Aorta (tissue), 5 donors: Measurements from ENCODE around the gene NDUFS6. TPM values are rescaled to one million over a fixed set of nuclear protein-coding genes. Genes with fewer than 3 reads are reported as not detected.
"Not testable (repeated sequence)": the region's sequence is repeated elsewhere in the genome, so short reads cannot be mapped to it uniquely, and the experiment has no call there.

ENCODE experiments used
- ATAC-seq: fragments of 200-7000 bp; cut with Tn5 transposase; one replicate; pipeline ENCODE4 v1.9.1; 2022; ENCODE audit warnings: moderate library complexity; ENCODE audit not compliant: low FRiP score
- DNase-seq, 2 donors: peaks; one replicate each; pipeline ENCODE4 v3.0.0-alpha.2; 2020
- H3K27ac ChIP-seq, 2 donors: one replicate each; pipeline ENCODE4 v1.5.1; 2013; ENCODE audit warnings: low read length in 2 of 2, mild to moderate bottlenecking in 2 of 2, moderate library complexity in 2 of 2, control low read depth in 1 of 2, inconsistent platforms in 1 of 2, low read depth in 1 of 2
- H3K27me3 ChIP-seq, 2 donors: one replicate each; pipeline ENCODE4 v1.6.1; 2013; ENCODE audit warnings: control low read depth in 1 of 2, low read length in 1 of 2, mild to moderate bottlenecking in 1 of 2, moderate library complexity in 1 of 2; ENCODE audit not compliant: insufficient read depth in 2 of 2, control insufficient read depth in 1 of 2
- H3K36me3 ChIP-seq, 2 donors: one replicate each; pipeline ENCODE4 v1.6.1; 2013; ENCODE audit warnings: control low read depth in 1 of 2, low read length in 1 of 2, mild to moderate bottlenecking in 1 of 2; ENCODE audit not compliant: insufficient read depth in 2 of 2, control insufficient read depth in 1 of 2
- H3K4me1 ChIP-seq, 2 donors: one replicate each; pipeline ENCODE4 v1.6.1; 2013; ENCODE audit warnings: low read length in 2 of 2, control low read depth in 1 of 2, mild to moderate bottlenecking in 1 of 2, moderate library complexity in 1 of 2; ENCODE audit not compliant: insufficient read depth in 2 of 2, control insufficient read depth in 1 of 2
- H3K4me3 ChIP-seq, 2 donors: one replicate each; pipeline ENCODE4 v1.5.1; 2013; ENCODE audit warnings: low read length in 2 of 2, control low read depth in 1 of 2, mild to moderate bottlenecking in 1 of 2
- H3K9me3 ChIP-seq: one replicate; pipeline ENCODE4 v1.6.1; 2013; ENCODE audit warnings: mild to moderate bottlenecking, low read length; ENCODE audit not compliant: control insufficient read depth
- WGBS, 2 donors: extraction: QIAGEN DNeasy Blood & Tissue Kit; methylation state at CpG; one replicate each; pipeline ENCODE4 v1.1.7; 2013; 5-methylcytosine and 5-hydroxymethylcytosine counted together
- intact Hi-C, 2 donors: fragments of 100-400 bp; cut with DNase I; formaldehyde crosslinking; loops; one replicate each; pipeline versions ENCODE4 v1.14.2 to v1.15.0; 2022
- polyA plus RNA-seq, 2 donors: library from polyadenylated mRNA; stranded (reverse); fragments of 200-250 nt; gene quantifications; one replicate each; pipeline ENCODE4 v1.2.3, GENCODE V29; 2013
- total RNA-seq, 2 donors: library from RNA; stranded (reverse); fragmentation: NEBNext Ultra II Directional; extraction: Animal tissue kit (Norgen Biotek cat#: 25700); gene quantifications; one replicate each; pipeline ENCODE4 v1.2.1, GENCODE V29; 2021
- donor health status: healthy with polysubstance abuse.
- donor health status: Bipolar disorder and iron deficiency.
- donor health status: DM: no; HTN: no; CAD: no.
- donor health status: DM: no; HTN: no; CAD: no.
- donor health status: DM: yes; HTN: yes; CAD: no.

Gene NDUFS6
- total and polyA plus RNA-seq, 4 donors = 16.7 to 64.9 (median 35.4) TPM

GRCh38 chr5:1785062-1785461 is 16.1 kb upstream of the NDUFS6 start:
- intact Hi-C loops = no loop called here
- no peak overlapping the region for H3K4me3 ChIP-seq
- no peaks in the 10 kb centered on the region for H3K36me3 ChIP-seq
- no peaks in the 10 kb centered on the region for H3K27me3 ChIP-seq
- WGBS, 2 donors = 79 to 89% methylated on average over 8 of the region's 8 CpGs
- ATAC-seq (no peak), DNase-seq (peak; percentile 9 to 56)
- H3K4me1 ChIP-seq = no peaks in the 10 kb centered on the region
- H3K9me3 ChIP-seq = no peaks in the 10 kb centered on the region
- H3K27ac ChIP-seq = no peak overlapping the region

GRCh38 chr5:1785984-1786383 is 15.2 kb upstream of the NDUFS6 start:
- H3K27ac ChIP-seq = no peak overlapping the region
- 91 to 96% methylated on average over 13 of the region's 13 CpGs for WGBS, 2 donors
- H3K27me3 ChIP-seq = no peaks in the 10 kb centered on the region
- DNase-seq (peak; percentile 42 to 73), ATAC-seq (peak; percentile 5)
- no peak overlapping the region for H3K4me3 ChIP-seq
- no peaks in the 10 kb centered on the region for H3K9me3 ChIP-seq
- no peaks in the 10 kb centered on the region for H3K36me3 ChIP-seq
- intact Hi-C loops = no loop called here
- H3K4me1 ChIP-seq = no peaks in the 10 kb centered on the region

GRCh38 chr5:1786621-1787471 is 14.4 kb upstream of the NDUFS6 start:
- no peak for ATAC-seq
- Histone ChIP-seq H3K9me3 (no peaks in the 10 kb centered on the region), H3K36me3 (no peaks in the 10 kb centered on the region), H3K4me3 (no peak overlapping the region), H3K27me3 (no peaks in the 10 kb centered on the region), H3K27ac (no peak overlapping the region), H3K4me1 (no peaks in the 10 kb centered on the region)
- intact Hi-C loops = no loop called here
- 89 to 91% methylated on average over 29 of the region's 29 CpGs for WGBS, 2 donors
- peak; percentile 30 to 59 for DNase-seq

GRCh38 chr5:1787472-1788047 is 13.6 kb upstream of the NDUFS6 start:
- Histone ChIP-seq H3K4me1 (no peaks in the 10 kb centered on the region), H3K27ac (no peak overlapping the region), H3K9me3 (no peaks in the 10 kb centered on the region), H3K27me3 (no peaks in the 10 kb centered on the region), H3K36me3 (no peaks in the 10 kb centered on the region), H3K4me3 (no peak overlapping the region)
- DNase-seq (peak in 1 of 2 donors; percentile 53), ATAC-seq (no peak)
- 83 to 84% methylated on average over 11 to 12 of the region's 12 CpGs for WGBS, 2 donors
- intact Hi-C loops = no loop called here

GRCh38 chr5:1788200-1788599 is 13.0 kb upstream of the NDUFS6 start:
- H3K9me3 ChIP-seq = no peaks in the 10 kb centered on the region
- DNase-seq (peak; percentile 10 to 31), ATAC-seq (no peak)
- no peak overlapping the region for H3K4me3 ChIP-seq
- no peaks in the 10 kb centered on the region for H3K36me3 ChIP-seq
- intact Hi-C loops = no loop called here
- no peak overlapping the region for H3K27ac ChIP-seq
- 86 to 90% methylated on average over 7 of the region's 7 CpGs for WGBS, 2 donors
- no peaks in the 10 kb centered on the region for H3K4me1 ChIP-seq
- no peaks in the 10 kb centered on the region for H3K27me3 ChIP-seq

GRCh38 chr5:1788828-1789227 is 12.4 kb upstream of the NDUFS6 start:
- H3K27ac ChIP-seq = no peak overlapping the region
- WGBS, 2 donors = 80 to 82% methylated on average over 15 of the region's 15 CpGs
- no peaks in the 10 kb centered on the region for H3K36me3 ChIP-seq
- H3K4me3 ChIP-seq = no peak overlapping the region
- ATAC-seq (no peak), DNase-seq (peak; percentile 29 to 47)
- no peaks in the 10 kb centered on the region for H3K4me1 ChIP-seq
- H3K9me3 ChIP-seq = no peaks in the 10 kb centered on the region
- intact Hi-C loops = no loop called here
- no peaks in the 10 kb centered on the region for H3K27me3 ChIP-seq

GRCh38 chr5:1789438-1789833 is 11.8 kb upstream of the NDUFS6 start:
- H3K9me3 ChIP-seq, H3K4me1 ChIP-seq, H3K36me3 ChIP-seq, ATAC-seq, H3K27ac ChIP-seq, intact Hi-C loops, H3K27me3 ChIP-seq, H3K4me3 ChIP-seq: not testable (repeated sequence)
- DNase-seq = peak in 1 of 2 donors; percentile 5
- WGBS, 2 donors = 82 to 86% methylated on average over 3 of the region's 3 CpGs

GRCh38 chr5:1789834-1790471 is 11.3 kb upstream of the NDUFS6 start:
- intact Hi-C loops = loop anchor here in 1 of 2 donors (10.0 kb wide), 1 partner anchor 445 kb away; the partner anchor contains the start of gene CLPTM1L
- no peaks in the 10 kb centered on the region for H3K27me3 ChIP-seq
- WGBS, 2 donors = 24 to 34% methylated on average over 10 of the region's 10 CpGs

More at GRCh38 chr5:1789834-1790471, 11.3 kb upstream of the NDUFS6 start:
- Histone ChIP-seq H3K4me1 (no peaks in the 10 kb centered on the region), H3K9me3 (no peaks in the 10 kb centered on the region), H3K36me3 (no peaks in the 10 kb centered on the region), H3K27ac (no peak overlapping the region), H3K4me3 (no peak overlapping the region)
- DNase-seq (peak; percentile 21 to 34), ATAC-seq (no peak)
